HL-60 (cell line): ENCODE results near the gene ALX4.

Source experiments
- CTCF ChIP-seq: IDR thresholded peaks from one replicate; pipeline ENCODE4 v1.5.1; 2011; ENCODE audit warnings: low read length, control low read depth, inconsistent platforms; ENCODE audit not compliant: insufficient read depth
- POLR2AphosphoS5 ChIP-seq: IDR thresholded peaks from 2 replicates; pipeline ENCODE4 v1.6.1; 2012; ENCODE audit warnings: low read depth

DNA sequence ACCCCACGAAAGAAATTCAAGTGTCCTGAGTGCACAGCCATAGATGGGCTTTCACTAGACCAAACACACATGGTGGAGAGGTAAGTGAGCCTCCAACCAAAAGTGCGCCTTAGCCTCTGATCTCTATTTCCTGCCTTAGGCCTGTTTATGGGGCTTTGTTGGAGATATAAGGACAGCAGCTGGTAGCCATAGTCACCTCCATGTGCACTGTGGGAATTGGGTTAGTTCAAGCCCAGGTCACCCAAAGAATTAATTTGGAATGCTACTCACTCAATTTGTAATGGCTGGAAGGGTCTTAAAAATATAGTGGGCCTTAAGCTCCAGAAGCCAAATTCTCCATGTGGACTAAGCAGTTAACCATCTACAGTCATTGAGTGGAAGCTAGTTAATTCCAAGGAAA lies 73.6 kb downstream of the ALX4 start:
- TF ChIP-seq CTCF (no peak), POLR2AphosphoS5 (no peak)
